GM18867 (cell line): ENCODE data around the gene DNMT3L.
"Not testable (repeated sequence)": the region's sequence is repeated elsewhere in the genome, so short reads cannot be mapped to it uniquely, and the experiment has no call there.

Experiments
- ATAC-seq: cut with Tn5 transposase; IDR thresholded peaks from one replicate; pipeline ENCODE4 v1.9.1; 2021; ENCODE audit warnings: mild to moderate bottlenecking, moderate library complexity; ENCODE audit not compliant: unreplicated experiment

DNMT3L gene

GRCh38 chr21:44295163-44295573 is 33.5 kb upstream of the DNMT3L start:
- ATAC-seq, result no peak

GRCh38 chr21:44294391-44295162 is 32.9 kb upstream of the DNMT3L start:
- no peak for ATAC-seq

GRCh38 chr21:44293551-44294231 is 32.0 kb upstream of the DNMT3L start:
- ATAC-seq, result no peak

- no peak for ATAC-seq
These were observed 31.1 kb upstream of the DNMT3L start for GRCh38 chr21:44292812-44293195.

GRCh38 chr21:44291936-44292811 is 30.5 kb upstream of the DNMT3L start:
- ATAC-seq, result no peak

GRCh38 chr21:44291078-44291935 is 29.6 kb upstream of the DNMT3L start:
- ATAC-seq, result no peak

- ATAC-seq, result no peak
These were observed 28.8 kb upstream of the DNMT3L start for GRCh38 chr21:44290327-44291077.

GRCh38 chr21:44289381-44290010 is 27.8 kb upstream of the DNMT3L start:
- no peak for ATAC-seq

GRCh38 chr21:44288251-44289110 is 26.8 kb upstream of the DNMT3L start:
- no peak for ATAC-seq

- no peak for ATAC-seq
These were observed 25.3 kb upstream of the DNMT3L start for GRCh38 chr21:44286716-44287632.

GRCh38 chr21:44286086-44286715 is 24.5 kb upstream of the DNMT3L start:
- no peak for ATAC-seq

GRCh38 chr21:44285138-44285992 is 23.7 kb upstream of the DNMT3L start, which contains the start of gene AIRE:
AIRE (plus strand) TSS chr21:44285876; CDS start chr21:44286007, 131 bp downstream.
- no peak for ATAC-seq

GRCh38 chr21:44283948-44284347 is 22.3 kb upstream of the DNMT3L start:
- no peak for ATAC-seq

- not testable (repeated sequence) for ATAC-seq
These were observed 21.6 kb upstream of the DNMT3L start for GRCh38 chr21:44283211-44283785.

- no peak for ATAC-seq
These were observed 20.7 kb upstream of the DNMT3L start for GRCh38 chr21:44282370-44282769.
